ENCODE results near the gene KCTD4. TPM values are rescaled to one million over a fixed set of nuclear protein-coding genes. Genes with fewer than 3 reads are reported as not detected.

The KCTD4 gene
- total RNA-seq, 4 donors from 2014 or later, result 1.3 to 1.9 TPM; not detected in 2

DNA sequence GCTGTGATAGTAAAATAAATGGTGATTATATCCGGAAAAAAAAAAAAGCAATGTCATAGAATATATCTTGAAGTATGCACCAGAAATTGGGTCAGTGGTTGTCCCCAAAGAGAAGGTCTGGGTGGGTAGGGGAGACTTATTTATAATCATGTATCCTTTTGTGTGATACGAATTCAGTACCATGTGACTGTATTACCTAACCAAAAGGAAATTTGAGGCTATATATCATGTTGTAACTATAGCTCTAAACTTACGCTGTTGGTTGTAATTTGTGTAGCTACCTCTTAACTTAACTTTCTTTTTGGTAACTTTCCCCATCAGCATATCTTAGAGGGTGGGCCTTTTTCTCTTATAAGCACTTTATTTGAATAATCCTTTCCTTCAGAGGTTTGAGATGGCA lies 25.2 kb upstream of the KCTD4 start:
- no peaks in the 10 kb centered on the region for H3K9me3 ChIP-seq

DNA sequence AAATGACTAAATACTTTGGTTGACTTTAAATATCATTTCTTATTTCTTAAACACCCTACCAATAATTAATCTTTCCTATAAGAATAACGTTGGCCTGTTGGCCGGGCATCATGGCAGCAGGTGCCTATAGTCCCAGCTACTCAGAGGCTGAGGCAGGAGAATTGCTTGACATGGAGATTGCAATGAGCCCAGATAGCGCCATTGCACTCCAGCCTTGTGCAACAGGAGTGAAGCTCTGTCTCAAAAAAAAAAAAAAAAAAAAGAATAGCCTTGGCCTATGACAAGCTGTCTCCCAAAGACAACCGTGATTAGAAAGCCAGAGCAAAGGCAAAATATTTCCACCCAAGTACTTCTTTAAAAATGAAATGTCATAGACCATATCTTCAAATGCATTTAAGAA lies 24.5 kb upstream of the KCTD4 start:
- in situ Hi-C loops (cut with MboI; ENCODE audit: low pct_ligation_motif_present in 1 of 4, low pct_unique_long_range_greater_than_20kb in 1 of 4, low sequenced_read_pairs in 3 of 4) (no loop called here), intact Hi-C loops (cut with DNase I; ENCODE audit: low total_unique reads) (no loop called here)
- TF ChIP-seq, protein P1, sequence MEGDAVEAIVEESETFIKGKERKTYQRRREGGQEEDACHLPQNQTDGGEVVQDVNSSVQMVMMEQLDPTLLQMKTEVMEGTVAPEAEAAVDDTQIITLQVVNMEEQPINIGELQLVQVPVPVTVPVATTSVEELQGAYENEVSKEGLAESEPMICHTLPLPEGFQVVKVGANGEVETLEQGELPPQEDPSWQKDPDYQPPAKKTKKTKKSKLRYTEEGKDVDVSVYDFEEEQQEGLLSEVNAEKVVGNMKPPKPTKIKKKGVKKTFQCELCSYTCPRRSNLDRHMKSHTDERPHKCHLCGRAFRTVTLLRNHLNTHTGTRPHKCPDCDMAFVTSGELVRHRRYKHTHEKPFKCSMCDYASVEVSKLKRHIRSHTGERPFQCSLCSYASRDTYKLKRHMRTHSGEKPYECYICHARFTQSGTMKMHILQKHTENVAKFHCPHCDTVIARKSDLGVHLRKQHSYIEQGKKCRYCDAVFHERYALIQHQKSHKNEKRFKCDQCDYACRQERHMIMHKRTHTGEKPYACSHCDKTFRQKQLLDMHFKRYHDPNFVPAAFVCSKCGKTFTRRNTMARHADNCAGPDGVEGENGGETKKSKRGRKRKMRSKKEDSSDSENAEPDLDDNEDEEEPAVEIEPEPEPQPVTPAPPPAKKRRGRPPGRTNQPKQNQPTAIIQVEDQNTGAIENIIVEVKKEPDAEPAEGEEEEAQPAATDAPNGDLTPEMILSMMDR (IDR thresholded peaks at IDR 0.05), result no peak
- no peak for TF ChIP-seq POLR2A (IDR thresholded peaks at IDR 0.05)
- TF ChIP-seq POLR2AphosphoS5 (IDR thresholded peaks at IDR 0.05), result no peak
- no peak for TF ChIP-seq EP300 (IDR thresholded peaks at IDR 0.05; ENCODE audit: low read depth)
- Histone ChIP-seq H3K4me1 (peaks cover 0 to under 1% (median 0%) of the 10 kb centered on the region in 4 donors), H3K27me3 (no peaks in the 10 kb centered on the region), H3K27ac (no peak overlapping the region), H3K4me3 (no peak overlapping the region), H3K9me3 (no peaks in the 10 kb centered on the region), H3K36me3 (no peaks in the 10 kb centered on the region)
- WGBS, 2 donors (ENCODE audit: low coverage in 1 of 2), result 94 to 100% methylated on average over 1 to 4 of the region's 4 CpGs
- no peak for DNase-seq

More for the DNA sequence above, 25.2 kb upstream of the KCTD4 start:
- H3K4me1 ChIP-seq, result no peaks in the 10 kb centered on the region
- no peaks in the 10 kb centered on the region for H3K27me3 ChIP-seq
- WGBS, 2 donors (ENCODE audit: low coverage in 1 of 2), result 68 to 79% methylated on average over 3 of the region's 3 CpGs
- TF ChIP-seq POLR2AphosphoS5 (IDR thresholded peaks at IDR 0.05) (no peak), EP300 (IDR thresholded peaks at IDR 0.05; ENCODE audit: low read depth) (no peak), POLR2A (IDR thresholded peaks at IDR 0.05) (no peak)
- TF ChIP-seq, protein P1 (IDR thresholded peaks at IDR 0.05), result no peak
- H3K36me3 ChIP-seq, result no peaks in the 10 kb centered on the region
- intact Hi-C loops (cut with DNase I; ENCODE audit: low total_unique reads) (no loop called here), in situ Hi-C loops (cut with MboI; ENCODE audit: low pct_ligation_motif_present in 1 of 4, low pct_unique_long_range_greater_than_20kb in 1 of 4, low sequenced_read_pairs in 3 of 4) (no loop called here)
- no peak overlapping the region for H3K4me3 ChIP-seq
- DNase-seq, result no peak
- no peak overlapping the region for H3K27ac ChIP-seq

DNA sequence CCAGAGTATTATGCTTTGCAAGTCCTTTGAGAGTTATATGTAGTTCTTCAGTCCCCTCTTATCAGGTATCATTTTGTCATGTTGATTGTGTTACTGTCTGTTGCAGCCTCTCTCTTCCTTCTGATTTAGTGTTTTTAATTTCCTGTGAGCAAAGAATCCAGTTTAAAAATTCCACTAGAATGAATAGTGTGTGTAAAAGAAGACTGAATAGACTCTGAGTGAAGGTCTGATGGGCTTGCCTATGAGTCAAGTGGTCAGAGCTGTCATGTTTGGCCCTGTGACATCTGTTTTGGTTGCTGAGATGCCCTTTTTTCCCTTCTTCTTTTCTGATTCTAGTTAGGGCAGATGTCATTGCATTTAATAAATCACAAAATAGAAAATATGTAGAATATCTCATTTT lies 23.3 kb upstream of the KCTD4 start:
- H3K36me3 ChIP-seq, result no peaks in the 10 kb centered on the region
- no peak for DNase-seq
- TF ChIP-seq POLR2AphosphoS5 (IDR thresholded peaks at IDR 0.05) (no peak), POLR2A (IDR thresholded peaks at IDR 0.05) (no peak), EP300 (IDR thresholded peaks at IDR 0.05; ENCODE audit: low read depth) (no peak)
- TF ChIP-seq, protein P1 (IDR thresholded peaks at IDR 0.05), result no peak
- H3K4me1 ChIP-seq, result peaks cover 0 to 11% (median 4%) of the 10 kb centered on the region in 4 donors
- in situ Hi-C loops (cut with MboI; ENCODE audit: low pct_ligation_motif_present in 1 of 4, low pct_unique_long_range_greater_than_20kb in 1 of 4, low sequenced_read_pairs in 3 of 4) (no loop called here), intact Hi-C loops (cut with DNase I; ENCODE audit: low total_unique reads) (no loop called here)
- no peaks in the 10 kb centered on the region for H3K27me3 ChIP-seq
- H3K27ac ChIP-seq, result no peak overlapping the region
- no peaks in the 10 kb centered on the region for H3K9me3 ChIP-seq
- H3K4me3 ChIP-seq, result no peak overlapping the region

DNA sequence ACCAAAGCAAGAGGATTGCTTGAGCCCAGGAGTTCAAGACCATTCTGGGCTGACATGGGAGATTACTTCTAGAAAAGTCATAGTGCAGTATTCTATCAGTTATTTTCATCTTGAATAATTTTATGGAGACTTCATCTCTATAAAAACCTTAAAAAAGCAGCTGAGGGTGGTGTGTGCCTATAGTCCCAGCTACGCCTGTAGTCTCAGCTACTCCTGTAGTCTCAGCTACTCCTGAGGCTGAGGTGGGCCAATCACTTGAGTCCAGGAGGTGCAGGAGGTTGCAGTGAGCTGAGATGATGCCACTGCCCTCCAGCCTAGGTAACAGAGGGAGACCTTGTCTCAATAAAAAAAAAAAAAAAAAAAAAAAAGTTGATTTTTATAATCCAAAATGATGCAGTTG lies 22.1 kb upstream of the KCTD4 start:
- intact Hi-C loops (cut with DNase I; ENCODE audit: low total_unique reads), result no loop called here

DNA sequence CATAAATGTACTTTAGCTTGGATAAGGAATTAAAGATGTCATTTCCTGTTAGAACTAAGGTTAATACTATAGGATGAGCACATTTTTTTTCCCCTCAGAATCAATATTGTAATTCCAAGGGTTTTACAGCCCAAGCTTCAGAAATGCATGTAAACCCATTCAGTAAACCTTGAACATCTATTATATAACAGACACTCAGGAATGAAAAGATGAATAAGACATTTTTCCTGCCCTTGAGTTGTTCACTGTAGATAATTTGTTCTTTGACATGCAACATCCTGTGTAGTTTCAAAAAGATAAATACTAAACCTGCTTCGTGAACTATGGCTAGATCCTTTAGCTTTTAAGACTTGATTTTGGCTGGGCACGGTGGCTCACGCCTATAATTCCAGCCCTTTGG lies 21.7 kb upstream of the KCTD4 start:
- H3K4me3 ChIP-seq, result no peak overlapping the region
- H3K9me3 ChIP-seq, result no peaks in the 10 kb centered on the region
- DNase-seq, result no peak
- in situ Hi-C loops (cut with MboI; ENCODE audit: low pct_ligation_motif_present in 1 of 4, low pct_unique_long_range_greater_than_20kb in 1 of 4, low sequenced_read_pairs in 3 of 4), result no loop called here
- WGBS, 2 donors (ENCODE audit: low coverage in 1 of 2), result 84% methylated on average over 3 of the region's 3 CpGs; no CpG with 5 or more reads in 1 of the 2 donors
- H3K27me3 ChIP-seq, result no peaks in the 10 kb centered on the region
- peaks cover 0 to 18% (median 6%) of the 10 kb centered on the region in 4 donors for H3K4me1 ChIP-seq
- H3K36me3 ChIP-seq, result no peaks in the 10 kb centered on the region
- TF ChIP-seq EP300 (IDR thresholded peaks at IDR 0.05; ENCODE audit: low read depth), result no peak
- no peak for TF ChIP-seq POLR2A (IDR thresholded peaks at IDR 0.05)
- TF ChIP-seq, protein P1 (IDR thresholded peaks at IDR 0.05), result no peak
- TF ChIP-seq POLR2AphosphoS5 (IDR thresholded peaks at IDR 0.05), result no peak
- intact Hi-C loops (cut with DNase I; ENCODE audit: low total_unique reads), result no loop called here
- H3K27ac ChIP-seq, result no peak overlapping the region

More for the DNA sequence above, 22.1 kb upstream of the KCTD4 start:
- H3K4me1 ChIP-seq, result peaks cover 0 to 18% (median 6%) of the 10 kb centered on the region in 4 donors
- no peaks in the 10 kb centered on the region for H3K27me3 ChIP-seq
- no peaks in the 10 kb centered on the region for H3K9me3 ChIP-seq
- H3K27ac ChIP-seq, result no peak overlapping the region
- H3K36me3 ChIP-seq, result no peaks in the 10 kb centered on the region
- no peak for DNase-seq
- TF ChIP-seq EP300 (IDR thresholded peaks at IDR 0.05; ENCODE audit: low read depth) (no peak), POLR2AphosphoS5 (IDR thresholded peaks at IDR 0.05) (no peak), POLR2A (IDR thresholded peaks at IDR 0.05) (no peak)
- H3K4me3 ChIP-seq, result no peak overlapping the region
- 100% methylated on average over 1 of the region's 1 CpG; no CpG with 5 or more reads in 1 of the 2 donors for WGBS, 2 donors (ENCODE audit: low coverage in 1 of 2)
- in situ Hi-C loops (cut with MboI; ENCODE audit: low pct_ligation_motif_present in 1 of 4, low pct_unique_long_range_greater_than_20kb in 1 of 4, low sequenced_read_pairs in 3 of 4), result no loop called here
